Forelimb muscle (tissue), 1 donor: ENCODE data around the gene SYPL1. TPM values are rescaled to one million over a fixed set of nuclear protein-coding genes. Genes with fewer than 3 reads are reported as not detected.

Experiments
- DNase-seq: peaks from one replicate; pipeline ENCODE4 v3.0.0-alpha.2; 2013; ENCODE audit warnings: low read depth
- polyA plus RNA-seq: library from polyadenylated mRNA; unstranded; fragments of 120-200 nt; gene quantifications from one replicate; pipeline ENCODE4 v1.2.1, GENCODE V29; 2013; ENCODE audit not compliant: insufficient read length

The SYPL1 gene
- polyA plus RNA-seq, 1 donor, result 64.1 TPM

GRCh38 chr7:106065575-106066500 is 46.3 kb downstream of the SYPL1 start:
- DNase-seq, result no peak

- DNase-seq, result peak; percentile 60
Measured at GRCh38 chr7:106064771-106065574, 47.1 kb downstream of the SYPL1 start.

GRCh38 chr7:106064316-106064715 is 47.8 kb downstream of the SYPL1 start:
- DNase-seq, result no peak

GRCh38 chr7:106063692-106064091 is 48.4 kb downstream of the SYPL1 start:
- DNase-seq, result no peak

GRCh38 chr7:106063024-106063423 is 49.1 kb downstream of the SYPL1 start:
- DNase-seq, result no peak

- DNase-seq, result no peak
Measured at GRCh38 chr7:106062521-106062931, 49.6 kb downstream of the SYPL1 start.

- DNase-seq, result no peak
Measured at GRCh38 chr7:106062006-106062405, 50.1 kb downstream of the SYPL1 start.

- no peak for DNase-seq
Measured at GRCh38 chr7:106061301-106061979, 50.7 kb downstream of the SYPL1 start.

GRCh38 chr7:106060394-106060920 is 51.7 kb downstream of the SYPL1 start:
- no peak for DNase-seq

- DNase-seq, result no peak
Measured at GRCh38 chr7:106059556-106059955, 52.6 kb downstream of the SYPL1 start.

GRCh38 chr7:106058928-106059324 is 53.2 kb downstream of the SYPL1 start:
- DNase-seq, result no peak

GRCh38 chr7:106057962-106058927 is 53.9 kb downstream of the SYPL1 start:
- DNase-seq, result no peak

- no peak for DNase-seq
Measured at GRCh38 chr7:106057204-106057961, 54.7 kb downstream of the SYPL1 start.

GRCh38 chr7:106056513-106057203 is 55.5 kb downstream of the SYPL1 start:
- DNase-seq, result no peak

GRCh38 chr7:106054971-106055532 is 57.1 kb downstream of the SYPL1 start:
- no peak for DNase-seq

- DNase-seq, result no peak
Measured at GRCh38 chr7:106054156-106054910, 57.8 kb downstream of the SYPL1 start.

GRCh38 chr7:106053109-106053508 is 59.0 kb downstream of the SYPL1 start:
- no peak for DNase-seq

- DNase-seq, result no peak
Measured at GRCh38 chr7:106052681-106053080, 59.4 kb downstream of the SYPL1 start.
